ENCODE data around the gene RSPO4.

DNA sequence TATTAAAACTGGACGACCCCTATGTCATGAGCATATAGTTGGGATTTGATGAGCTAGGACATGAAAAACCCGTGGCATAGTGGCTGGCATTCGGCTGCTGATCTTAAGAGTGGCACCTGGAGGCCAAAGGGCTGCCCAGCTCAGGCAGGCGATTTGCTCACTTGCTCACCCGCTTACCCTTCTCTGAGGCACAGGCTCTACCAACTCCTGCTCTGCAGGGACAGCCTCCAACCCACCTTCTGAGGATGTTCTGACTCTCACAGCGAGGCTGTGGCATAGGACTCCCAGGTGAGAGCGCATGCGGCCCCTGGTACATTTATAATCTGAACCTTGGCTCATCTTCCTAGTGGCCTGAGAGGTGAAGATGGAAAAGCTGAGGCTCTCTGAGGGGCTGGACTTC, 995 bp downstream of the RSPO4 start:
- TF ChIP-seq, protein P1, sequence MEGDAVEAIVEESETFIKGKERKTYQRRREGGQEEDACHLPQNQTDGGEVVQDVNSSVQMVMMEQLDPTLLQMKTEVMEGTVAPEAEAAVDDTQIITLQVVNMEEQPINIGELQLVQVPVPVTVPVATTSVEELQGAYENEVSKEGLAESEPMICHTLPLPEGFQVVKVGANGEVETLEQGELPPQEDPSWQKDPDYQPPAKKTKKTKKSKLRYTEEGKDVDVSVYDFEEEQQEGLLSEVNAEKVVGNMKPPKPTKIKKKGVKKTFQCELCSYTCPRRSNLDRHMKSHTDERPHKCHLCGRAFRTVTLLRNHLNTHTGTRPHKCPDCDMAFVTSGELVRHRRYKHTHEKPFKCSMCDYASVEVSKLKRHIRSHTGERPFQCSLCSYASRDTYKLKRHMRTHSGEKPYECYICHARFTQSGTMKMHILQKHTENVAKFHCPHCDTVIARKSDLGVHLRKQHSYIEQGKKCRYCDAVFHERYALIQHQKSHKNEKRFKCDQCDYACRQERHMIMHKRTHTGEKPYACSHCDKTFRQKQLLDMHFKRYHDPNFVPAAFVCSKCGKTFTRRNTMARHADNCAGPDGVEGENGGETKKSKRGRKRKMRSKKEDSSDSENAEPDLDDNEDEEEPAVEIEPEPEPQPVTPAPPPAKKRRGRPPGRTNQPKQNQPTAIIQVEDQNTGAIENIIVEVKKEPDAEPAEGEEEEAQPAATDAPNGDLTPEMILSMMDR (IDR thresholded peaks at IDR 0.05), result no peak
- TF ChIP-seq POLR2A (IDR thresholded peaks at IDR 0.05), result no peak

Measured in right lobe of liver (tissue), 4 donors.